Endothelial cell (in vitro differentiated cells): Measurements from ENCODE around the gene PAGE3. TPM values are rescaled to one million over a fixed set of nuclear protein-coding genes. Genes with fewer than 3 reads are reported as not detected.

Source experiments
- DNase-seq: peaks from one replicate; pipeline ENCODE4 v3.0.0; 2021; ENCODE audit warnings: low spot score
- H3K27ac Mint-ChIP-seq: one replicate; pipeline ENCODE4 v1.8.0; 2021; ENCODE audit warnings: mixed read lengths, inconsistent platforms; ENCODE audit not compliant: unreplicated experiment
- H3K27me3 Mint-ChIP-seq: one replicate; pipeline ENCODE4 v1.8.0; 2021; ENCODE audit warnings: mild to moderate bottlenecking, moderate library complexity, mixed read lengths, inconsistent platforms; ENCODE audit not compliant: unreplicated experiment
- H3K36me3 Mint-ChIP-seq: one replicate; pipeline ENCODE4 v1.8.0; 2021; ENCODE audit warnings: mild to moderate bottlenecking, low read depth, mixed read lengths, inconsistent platforms; ENCODE audit not compliant: unreplicated experiment
- H3K4me1 Mint-ChIP-seq: one replicate; pipeline ENCODE4 v1.8.0; 2021; ENCODE audit warnings: mild to moderate bottlenecking, mixed read lengths, inconsistent platforms; ENCODE audit not compliant: unreplicated experiment
- H3K4me3 Mint-ChIP-seq: one replicate; pipeline ENCODE4 v1.8.0; 2021; ENCODE audit warnings: mild to moderate bottlenecking, mixed read lengths, inconsistent platforms; ENCODE audit not compliant: unreplicated experiment
- H3K9me3 Mint-ChIP-seq: one replicate; pipeline ENCODE4 v1.8.0; 2021; ENCODE audit warnings: mixed read lengths, inconsistent platforms; ENCODE audit not compliant: unreplicated experiment
- long read RNA-seq: library from polyadenylated mRNA; unstranded; transcript quantifications from one replicate; pipeline ENCODE4 v2.0.0, GENCODE V29; 2020; ENCODE audit not compliant: unreplicated experiment
- total RNA-seq: library from RNA; stranded (reverse); fragmentation: NEBNext Ultra II Directional; extraction: Animal tissue kit (Norgen Biotek cat#: 25700); gene quantifications from one replicate; pipeline ENCODE4 v1.2.1, GENCODE V29; 2021; ENCODE audit not compliant: unreplicated experiment
- TF ChIP-seq, protein P1 (sequence below): fragments of 200-600 bp; sonication (generic); IDR thresholded peaks from one replicate; pipeline ENCODE4 v1.5.0; 2021; ENCODE audit warnings: antibody characterized with exemption; ENCODE audit not compliant: unreplicated experiment

PAGE3 gene
- total RNA-seq, result not detected
- long read RNA-seq, result 0 reads

DNA sequence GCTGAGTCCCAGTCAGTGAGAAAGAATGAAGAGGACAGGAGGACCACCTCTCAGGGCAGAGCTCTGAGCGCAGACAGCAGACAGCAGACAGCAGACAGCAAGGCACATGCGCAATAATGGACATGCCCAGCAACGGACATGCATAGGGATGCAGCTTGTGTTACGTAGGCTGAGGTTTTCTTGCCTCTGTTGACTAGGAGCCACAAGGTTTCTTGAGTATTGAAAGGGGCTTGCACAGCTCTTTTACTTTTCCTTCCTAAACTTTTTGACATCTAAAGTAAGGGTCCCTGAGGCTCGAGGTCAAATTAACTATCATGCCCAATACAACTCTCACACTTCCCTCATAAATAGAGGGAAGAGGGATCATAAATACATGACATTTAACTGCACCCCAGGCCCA is at the start of gene PAGE3:
PAGE3 (minus strand) TSS at position 101 of the 400 bp plus-strand sequence. CDS start 1,013 bp downstream, outside the sequence.
- DNase-seq, result no peak
- Mint-ChIP-seq H3K27me3 (no peaks in the 10 kb centered on the region), H3K27ac (no peak within 1 kb of the TSS), H3K9me3 (no peaks in the 10 kb centered on the region), H3K36me3 (no peaks in the 10 kb centered on the region), H3K4me3 (no peak within 1 kb of the TSS), H3K4me1 (no peaks in the 10 kb centered on the region)
- TF ChIP-seq, protein P1, sequence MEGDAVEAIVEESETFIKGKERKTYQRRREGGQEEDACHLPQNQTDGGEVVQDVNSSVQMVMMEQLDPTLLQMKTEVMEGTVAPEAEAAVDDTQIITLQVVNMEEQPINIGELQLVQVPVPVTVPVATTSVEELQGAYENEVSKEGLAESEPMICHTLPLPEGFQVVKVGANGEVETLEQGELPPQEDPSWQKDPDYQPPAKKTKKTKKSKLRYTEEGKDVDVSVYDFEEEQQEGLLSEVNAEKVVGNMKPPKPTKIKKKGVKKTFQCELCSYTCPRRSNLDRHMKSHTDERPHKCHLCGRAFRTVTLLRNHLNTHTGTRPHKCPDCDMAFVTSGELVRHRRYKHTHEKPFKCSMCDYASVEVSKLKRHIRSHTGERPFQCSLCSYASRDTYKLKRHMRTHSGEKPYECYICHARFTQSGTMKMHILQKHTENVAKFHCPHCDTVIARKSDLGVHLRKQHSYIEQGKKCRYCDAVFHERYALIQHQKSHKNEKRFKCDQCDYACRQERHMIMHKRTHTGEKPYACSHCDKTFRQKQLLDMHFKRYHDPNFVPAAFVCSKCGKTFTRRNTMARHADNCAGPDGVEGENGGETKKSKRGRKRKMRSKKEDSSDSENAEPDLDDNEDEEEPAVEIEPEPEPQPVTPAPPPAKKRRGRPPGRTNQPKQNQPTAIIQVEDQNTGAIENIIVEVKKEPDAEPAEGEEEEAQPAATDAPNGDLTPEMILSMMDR, result no peak

DNA sequence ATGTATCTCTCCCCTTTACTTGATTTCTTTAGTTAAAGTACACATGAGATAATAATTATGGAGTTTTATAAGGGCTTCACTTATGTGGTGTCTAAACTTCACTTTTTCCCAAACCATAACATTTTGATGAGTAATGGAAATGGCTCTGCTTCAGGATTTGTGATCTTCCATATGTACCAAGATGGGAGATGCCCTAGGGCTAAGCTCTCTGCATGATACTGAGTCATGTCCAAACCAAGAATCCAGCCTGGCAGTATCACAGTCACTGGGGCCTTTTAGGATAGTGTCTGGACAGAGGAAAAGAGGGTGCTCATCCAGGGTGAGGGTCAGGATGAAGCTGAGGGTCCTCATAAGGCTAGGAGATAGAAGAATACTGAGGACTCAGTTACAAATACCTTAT is 47.9 kb upstream of the PAGE3 start:
- H3K9me3 Mint-ChIP-seq, result no peaks in the 10 kb centered on the region
- no peak overlapping the region for H3K4me3 Mint-ChIP-seq
- H3K36me3 Mint-ChIP-seq, result peaks cover 3% of the 10 kb centered on the region
- TF ChIP-seq, protein P1, result no peak
- no peak for DNase-seq
- peaks cover 1% of the 10 kb centered on the region for H3K27me3 Mint-ChIP-seq
- H3K4me1 Mint-ChIP-seq, result no peaks in the 10 kb centered on the region
- no peak overlapping the region for H3K27ac Mint-ChIP-seq

DNA sequence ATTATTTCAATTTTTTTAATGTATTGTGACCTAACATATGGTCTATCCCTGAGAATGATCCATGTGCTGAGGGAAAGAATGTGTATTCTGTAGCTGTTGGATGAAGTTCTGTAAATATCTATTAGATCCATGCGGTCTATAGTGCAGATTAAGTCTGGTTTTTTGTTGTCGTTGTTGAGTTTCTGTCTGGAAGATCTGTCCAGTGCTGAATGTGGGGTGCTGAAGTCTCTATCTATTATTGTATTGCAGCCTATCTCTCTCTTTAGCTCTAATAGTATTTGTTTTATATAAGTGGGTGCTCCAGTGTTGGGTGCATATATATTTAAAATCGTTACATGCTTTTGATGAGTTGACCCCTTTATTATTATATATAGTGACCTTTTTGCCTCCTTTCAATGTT is 26.2 kb upstream of the PAGE3 start:
- Mint-ChIP-seq H3K27me3 (no peaks in the 10 kb centered on the region), H3K4me1 (no peaks in the 10 kb centered on the region), H3K27ac (no peak overlapping the region), H3K36me3 (no peaks in the 10 kb centered on the region), H3K9me3 (no peaks in the 10 kb centered on the region), H3K4me3 (no peak overlapping the region)
- TF ChIP-seq, protein P1, result no peak
- DNase-seq, result no peak

DNA sequence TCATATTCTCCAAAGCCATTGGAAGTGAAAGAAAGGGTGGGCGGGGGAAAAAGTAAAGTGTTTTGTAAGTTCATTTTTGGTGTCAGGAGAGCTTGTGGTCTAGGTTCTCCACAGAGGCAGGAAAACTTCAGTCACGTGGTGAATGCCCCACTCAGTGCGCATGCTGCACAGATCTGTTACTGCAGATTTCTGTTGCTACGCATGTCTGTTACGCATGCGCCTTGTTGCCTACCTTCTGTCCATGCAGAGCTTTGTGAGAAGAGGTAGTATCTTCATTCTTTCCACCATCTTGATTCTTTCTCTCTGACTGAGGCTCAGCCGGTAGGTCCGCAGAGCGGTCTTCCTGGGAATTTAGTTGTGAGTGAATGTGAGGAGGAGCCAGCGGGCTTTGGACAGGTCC is 15.1 kb upstream of the PAGE3 start:
- DNase-seq, result no peak
- Mint-ChIP-seq H3K4me3 (no peak overlapping the region), H3K4me1 (no peaks in the 10 kb centered on the region), H3K36me3 (no peaks in the 10 kb centered on the region), H3K27me3 (no peaks in the 10 kb centered on the region), H3K27ac (no peak overlapping the region), H3K9me3 (no peaks in the 10 kb centered on the region)
- TF ChIP-seq, protein P1, result no peak

DNA sequence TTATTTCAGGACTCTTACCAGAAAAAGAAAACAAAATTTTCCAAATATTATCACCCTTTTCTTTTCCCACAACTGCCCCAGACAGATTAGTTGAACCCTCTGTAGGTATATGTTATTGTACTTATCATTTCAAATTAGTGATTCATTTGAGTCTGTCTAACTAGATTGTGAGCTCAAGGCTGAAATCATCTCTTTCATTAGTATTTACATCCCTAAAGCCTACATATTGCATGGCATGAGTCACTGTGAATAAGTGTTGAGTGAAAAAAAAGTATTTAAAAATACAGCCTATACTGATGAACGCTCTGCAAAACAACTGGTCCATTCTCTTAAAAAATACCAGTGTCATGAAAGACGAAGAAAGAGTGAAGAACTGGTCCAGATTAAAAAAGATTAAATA is 3.9 kb downstream of the PAGE3 start:
- Mint-ChIP-seq H3K4me3 (no peak overlapping the region), H3K9me3 (no peaks in the 10 kb centered on the region), H3K27ac (no peak overlapping the region), H3K4me1 (no peaks in the 10 kb centered on the region), H3K36me3 (no peaks in the 10 kb centered on the region), H3K27me3 (no peaks in the 10 kb centered on the region)
- no peak for DNase-seq
- TF ChIP-seq, protein P1, result no peak
